Neural cell (in vitro differentiated cells): ENCODE measurements around the gene PGBD5. TPM values are rescaled to one million over a fixed set of nuclear protein-coding genes. Genes with fewer than 3 reads are reported as not detected.

Source experiments
- H2AFZ ChIP-seq: fragments of 200-600, 300-800 bp; sonication (generic), shearing (Covaris generic); 2 replicates; pipeline ENCODE4 v1.6.0; 2014; ENCODE audit warnings: low read depth, mild to moderate bottlenecking, antibody characterized with exemption, low read length, moderate library complexity
- H3F3A ChIP-seq: fragments of 200-600 bp; shearing (Covaris generic); 2 replicates; pipeline ENCODE4 v1.6.1; 2016; ENCODE audit warnings: mild to moderate bottlenecking, moderate library complexity, mixed read lengths, antibody characterized with exemption, low read length; ENCODE audit not compliant: insufficient read depth, poor library complexity, severe bottlenecking
- H3K27ac ChIP-seq: fragments of 200-600, 300-800 bp; sonication (generic), shearing (Covaris generic); 2 replicates; pipeline ENCODE4 v1.5.1; 2014; ENCODE audit warnings: mild to moderate bottlenecking, low read length, moderate library complexity
- H3K27me3 ChIP-seq: fragments of 300-800, 200-600 bp; sonication (generic), shearing (Covaris generic); 2 replicates; pipeline ENCODE4 v1.6.0; 2014; ENCODE audit warnings: mild to moderate bottlenecking, low read depth, low read length, moderate library complexity; ENCODE audit not compliant: insufficient read depth
- H3K36me3 ChIP-seq: fragments of 300-800, 200-600 bp; sonication (generic), shearing (Covaris generic); 2 replicates; pipeline ENCODE4 v1.5.1; 2014; ENCODE audit warnings: mild to moderate bottlenecking, antibody characterized with exemption, low read length, moderate library complexity; ENCODE audit not compliant: insufficient read depth
- H3K4me2 ChIP-seq: fragments of 300-800, 200-600 bp; sonication (generic), shearing (Covaris generic); 2 replicates; pipeline ENCODE4 v1.6.0; 2014; ENCODE audit warnings: mild to moderate bottlenecking, low read length
- H3K4me3 ChIP-seq: fragments of 300-800, 200-600 bp; sonication (generic), shearing (Covaris generic); 2 replicates; pipeline ENCODE4 v1.5.1; 2014; ENCODE audit warnings: mild to moderate bottlenecking, low read length, moderate library complexity
- H3K79me2 ChIP-seq: fragments of 200-600 bp; shearing (Covaris generic); replicated peaks from 2 replicates; pipeline ENCODE4 v1.6.0; 2014; ENCODE audit warnings: mild to moderate bottlenecking, low read length, moderate library complexity; ENCODE audit not compliant: insufficient read depth
- H3K9ac ChIP-seq: fragments of 300-800, 200-600 bp; sonication (generic), shearing (Covaris generic); 2 replicates; pipeline ENCODE4 v1.6.1; 2016; ENCODE audit warnings: mild to moderate bottlenecking, low read length, mixed read lengths
- H3K9me2 ChIP-seq: fragments of 200-600 bp; shearing (Covaris generic); 2 replicates; pipeline ENCODE4 v1.6.1; 2016; ENCODE audit warnings: mild to moderate bottlenecking, low read length, mixed read lengths; ENCODE audit not compliant: insufficient read depth
- H3K9me3 ChIP-seq: fragments of 200-600, 300-800 bp; sonication (generic), shearing (Covaris generic); 2 replicates; pipeline ENCODE4 v1.6.1; 2016; ENCODE audit warnings: mild to moderate bottlenecking, mixed run types, low read length, moderate library complexity, mixed read lengths
- H4K20me1 ChIP-seq: fragments of 200-600 bp; shearing (Covaris generic); 2 replicates; pipeline ENCODE4 v1.6.1; 2016; ENCODE audit warnings: mild to moderate bottlenecking, mixed run types; ENCODE audit not compliant: insufficient read depth
- EP300 ChIP-seq: fragments of 450-650 bp; conservative IDR thresholded peaks from 2 replicates; pipeline ENCODE4 v1.6.1; 2014; ENCODE audit warnings: antibody characterized with exemption, mild to moderate bottlenecking, moderate library complexity; ENCODE audit not compliant: poor library complexity, severe bottlenecking
- EZH2 ChIP-seq: fragments of 200-600, 300-800 bp; shearing (Covaris generic), sonication (generic); IDR thresholded peaks from 2 replicates; pipeline ENCODE4 v1.6.1; 2014; ENCODE audit warnings: antibody characterized with exemption, low read length, borderline replicate concordance, mild to moderate bottlenecking; ENCODE audit not compliant: insufficient read depth, poor library complexity, severe bottlenecking
- MXI1 ChIP-seq: fragments of 450-650 bp; conservative IDR thresholded peaks from 2 replicates; pipeline ENCODE4 v1.6.1; 2014; ENCODE audit warnings: antibody characterized with exemption, mild to moderate bottlenecking; ENCODE audit not compliant: poor library complexity, severe bottlenecking
- POLR2AphosphoS5 ChIP-seq: IDR thresholded peaks from 2 replicates; pipeline ENCODE4 v1.6.1; 2012
- RAD21 ChIP-seq: fragments of 450-650 bp; conservative IDR thresholded peaks from 2 replicates; pipeline ENCODE4 v1.6.1; 2014; ENCODE audit warnings: antibody characterized with exemption, mild to moderate bottlenecking, moderate library complexity
- SMC3 ChIP-seq: fragments of 450-650 bp; conservative IDR thresholded peaks from 2 replicates; pipeline ENCODE4 v1.6.1; 2014; ENCODE audit warnings: antibody characterized with exemption, mild to moderate bottlenecking, moderate library complexity; ENCODE audit not compliant: poor library complexity
- TAF1 ChIP-seq: IDR thresholded peaks from 2 replicates; pipeline ENCODE4 v1.6.1; 2012; ENCODE audit warnings: low read depth
- polyA plus RNA-seq: library from polyadenylated mRNA; depleted of rRNA; stranded (reverse); fragments of >200 nt; gene quantifications from 2 replicates; pipeline ENCODE4 v1.2.3, GENCODE V29; 2014
- TF ChIP-seq, protein P1 (sequence below): IDR thresholded peaks from 2 replicates; pipeline ENCODE4 v1.6.1; 2012; ENCODE audit warnings: borderline replicate concordance
- TF ChIP-seq, protein P2 (sequence below): fragments of 450-650 bp; IDR thresholded peaks from 2 replicates; pipeline ENCODE4 v1.5.1; 2014; ENCODE audit warnings: antibody characterized with exemption, mild to moderate bottlenecking, moderate library complexity; ENCODE audit not compliant: poor library complexity, severe bottlenecking

Gene PGBD5
- polyA plus RNA-seq, 1 donor from 2014 or later = 16.3 TPM

DNA sequence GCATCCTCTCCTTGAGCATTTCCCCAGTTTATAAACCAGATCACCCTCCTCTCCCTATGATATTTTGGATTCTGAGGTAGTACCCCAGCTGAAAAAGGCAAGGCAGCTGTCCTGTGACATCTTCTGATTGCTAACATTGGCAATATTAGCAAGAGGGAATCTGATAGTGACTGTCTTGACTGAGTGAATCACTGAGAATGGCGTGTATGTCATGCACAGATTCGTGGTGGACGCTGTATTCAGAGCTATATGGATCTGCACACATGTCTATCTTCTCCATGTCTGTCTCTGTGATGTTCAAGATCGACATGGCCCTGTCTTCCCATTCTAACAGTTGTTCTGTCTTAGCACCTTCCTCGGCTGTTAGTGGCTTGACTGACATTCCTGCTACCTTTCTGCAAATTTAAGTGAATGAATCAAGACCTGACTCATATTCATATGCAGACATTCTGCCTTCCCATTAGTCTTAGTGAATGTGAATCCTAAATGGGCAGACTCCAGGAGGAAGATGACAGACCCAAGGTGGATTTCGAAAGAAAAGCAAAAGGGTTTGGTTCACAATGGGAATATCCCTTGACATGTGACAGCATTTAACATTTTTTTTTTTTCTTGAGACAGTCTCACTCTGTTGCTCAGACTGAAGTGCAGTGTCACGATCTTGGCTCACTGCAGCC lies 97.7 kb downstream of the PGBD5 start:
- Histone ChIP-seq H3K27ac (no peak overlapping the region), H3K36me3 (no peaks in the 10 kb centered on the region), H3K79me2 (no peaks in the 10 kb centered on the region)

DNA sequence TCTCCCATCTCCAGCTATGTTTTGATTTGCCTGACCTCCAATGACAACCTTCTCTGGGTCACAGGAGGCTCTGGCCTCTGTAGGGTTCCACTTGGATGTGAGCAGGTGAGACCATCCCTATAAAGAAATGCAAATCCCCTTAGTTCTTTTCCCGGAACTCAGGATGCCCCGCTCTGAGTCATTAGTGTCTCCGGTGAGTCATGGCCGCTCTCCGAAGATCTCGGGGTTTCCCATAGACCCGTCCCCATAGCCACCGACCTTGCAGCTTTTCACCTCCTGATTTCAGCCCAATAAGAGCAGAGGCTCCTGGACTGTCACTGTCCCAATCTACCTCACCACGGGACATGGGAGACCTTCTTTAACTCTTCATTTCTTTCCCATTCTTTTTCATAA lies 98.2 kb downstream of the PGBD5 start:
- Histone ChIP-seq H3F3A (no peaks in the 10 kb centered on the region), H3K36me3 (no peaks in the 10 kb centered on the region), H3K27ac (no peak overlapping the region), H3K4me2 (no peak overlapping the region), H3K79me2 (no peaks in the 10 kb centered on the region), H3K9me2 (no peaks in the 10 kb centered on the region), H2AFZ (no peak overlapping the region), H3K27me3 (no peaks in the 10 kb centered on the region), H3K9me3 (no peaks in the 10 kb centered on the region), H4K20me1 (no peaks in the 10 kb centered on the region), H3K9ac (no peak overlapping the region), H3K4me3 (no peak overlapping the region)
- TF ChIP-seq EZH2 (no peak), RAD21 (no peak), TAF1 (no peak), MXI1 (no peak), POLR2AphosphoS5 (no peak), SMC3 (no peak), EP300 (no peak)
- TF ChIP-seq, protein P1, sequence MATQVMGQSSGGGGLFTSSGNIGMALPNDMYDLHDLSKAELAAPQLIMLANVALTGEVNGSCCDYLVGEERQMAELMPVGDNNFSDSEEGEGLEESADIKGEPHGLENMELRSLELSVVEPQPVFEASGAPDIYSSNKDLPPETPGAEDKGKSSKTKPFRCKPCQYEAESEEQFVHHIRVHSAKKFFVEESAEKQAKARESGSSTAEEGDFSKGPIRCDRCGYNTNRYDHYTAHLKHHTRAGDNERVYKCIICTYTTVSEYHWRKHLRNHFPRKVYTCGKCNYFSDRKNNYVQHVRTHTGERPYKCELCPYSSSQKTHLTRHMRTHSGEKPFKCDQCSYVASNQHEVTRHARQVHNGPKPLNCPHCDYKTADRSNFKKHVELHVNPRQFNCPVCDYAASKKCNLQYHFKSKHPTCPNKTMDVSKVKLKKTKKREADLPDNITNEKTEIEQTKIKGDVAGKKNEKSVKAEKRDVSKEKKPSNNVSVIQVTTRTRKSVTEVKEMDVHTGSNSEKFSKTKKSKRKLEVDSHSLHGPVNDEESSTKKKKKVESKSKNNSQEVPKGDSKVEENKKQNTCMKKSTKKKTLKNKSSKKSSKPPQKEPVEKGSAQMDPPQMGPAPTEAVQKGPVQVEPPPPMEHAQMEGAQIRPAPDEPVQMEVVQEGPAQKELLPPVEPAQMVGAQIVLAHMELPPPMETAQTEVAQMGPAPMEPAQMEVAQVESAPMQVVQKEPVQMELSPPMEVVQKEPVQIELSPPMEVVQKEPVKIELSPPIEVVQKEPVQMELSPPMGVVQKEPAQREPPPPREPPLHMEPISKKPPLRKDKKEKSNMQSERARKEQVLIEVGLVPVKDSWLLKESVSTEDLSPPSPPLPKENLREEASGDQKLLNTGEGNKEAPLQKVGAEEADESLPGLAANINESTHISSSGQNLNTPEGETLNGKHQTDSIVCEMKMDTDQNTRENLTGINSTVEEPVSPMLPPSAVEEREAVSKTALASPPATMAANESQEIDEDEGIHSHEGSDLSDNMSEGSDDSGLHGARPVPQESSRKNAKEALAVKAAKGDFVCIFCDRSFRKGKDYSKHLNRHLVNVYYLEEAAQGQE = no peak
- TF ChIP-seq, protein P2, sequence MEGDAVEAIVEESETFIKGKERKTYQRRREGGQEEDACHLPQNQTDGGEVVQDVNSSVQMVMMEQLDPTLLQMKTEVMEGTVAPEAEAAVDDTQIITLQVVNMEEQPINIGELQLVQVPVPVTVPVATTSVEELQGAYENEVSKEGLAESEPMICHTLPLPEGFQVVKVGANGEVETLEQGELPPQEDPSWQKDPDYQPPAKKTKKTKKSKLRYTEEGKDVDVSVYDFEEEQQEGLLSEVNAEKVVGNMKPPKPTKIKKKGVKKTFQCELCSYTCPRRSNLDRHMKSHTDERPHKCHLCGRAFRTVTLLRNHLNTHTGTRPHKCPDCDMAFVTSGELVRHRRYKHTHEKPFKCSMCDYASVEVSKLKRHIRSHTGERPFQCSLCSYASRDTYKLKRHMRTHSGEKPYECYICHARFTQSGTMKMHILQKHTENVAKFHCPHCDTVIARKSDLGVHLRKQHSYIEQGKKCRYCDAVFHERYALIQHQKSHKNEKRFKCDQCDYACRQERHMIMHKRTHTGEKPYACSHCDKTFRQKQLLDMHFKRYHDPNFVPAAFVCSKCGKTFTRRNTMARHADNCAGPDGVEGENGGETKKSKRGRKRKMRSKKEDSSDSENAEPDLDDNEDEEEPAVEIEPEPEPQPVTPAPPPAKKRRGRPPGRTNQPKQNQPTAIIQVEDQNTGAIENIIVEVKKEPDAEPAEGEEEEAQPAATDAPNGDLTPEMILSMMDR = no peak

More for the DNA sequence above, 97.7 kb downstream of the PGBD5 start:
- Histone ChIP-seq H3K27me3 (no peaks in the 10 kb centered on the region), H3K9me2 (no peaks in the 10 kb centered on the region), H3K9ac (no peak overlapping the region), H2AFZ (no peak overlapping the region), H3K4me2 (no peak overlapping the region), H3F3A (no peaks in the 10 kb centered on the region), H3K9me3 (no peaks in the 10 kb centered on the region), H3K4me3 (no peak overlapping the region), H4K20me1 (no peaks in the 10 kb centered on the region)
- TF ChIP-seq EP300 (no peak), TAF1 (no peak), RAD21 (no peak), POLR2AphosphoS5 (no peak), MXI1 (no peak), EZH2 (no peak), SMC3 (no peak)
- TF ChIP-seq, protein P2 = no peak
- TF ChIP-seq, protein P1 = no peak
